SK-N-SH treated with all-trans-retinoic acid at 6 μM for 48 hours (cell line): Measurements from ENCODE around the gene HIRA.

Experiments used
- ARNTL ChIP-seq: fragments of 450-650 bp; formaldehyde crosslinking; IDR thresholded peaks from 2 replicates; pipeline ENCODE4 v1.5.0; 2020; ENCODE audit warnings: low read depth, mild to moderate bottlenecking, moderate library complexity, borderline replicate concordance
- CREB5 ChIP-seq: fragments of 250-450 bp; sonication (Bioruptor Pico); IDR thresholded peaks from 2 replicates; pipeline ENCODE4 v1.5.1; 2020; ENCODE audit warnings: low read depth, mild to moderate bottlenecking, moderate library complexity
- ISL1 ChIP-seq: fragments of 250-450 bp; sonication (Bioruptor Pico); IDR thresholded peaks from 2 replicates; pipeline ENCODE4 v2.1.2; 2022; ENCODE audit warnings: mild to moderate bottlenecking, moderate library complexity
- OSR1 ChIP-seq: fragments of 250-450 bp; sonication (Bioruptor Pico); IDR thresholded peaks from 2 replicates; pipeline ENCODE4 v1.8.0; 2022; ENCODE audit warnings: moderate library complexity, mild to moderate bottlenecking, inconsistent platforms
- PATZ1 ChIP-seq: fragments of 250-450 bp; sonication (Bioruptor Pico); IDR thresholded peaks from 2 replicates; pipeline ENCODE4 v1.8.0; 2020; ENCODE audit warnings: mild to moderate bottlenecking, moderate library complexity, borderline replicate concordance
- TCF4 ChIP-seq: fragments of 250-450 bp; sonication (Bioruptor Pico); IDR thresholded peaks from 2 replicates; pipeline ENCODE4 v1.8.0; 2021; ENCODE audit warnings: mild to moderate bottlenecking, moderate library complexity, borderline replicate concordance
- TSHZ2 ChIP-seq: fragments of 250-450 bp; sonication (Bioruptor Pico); IDR thresholded peaks from 2 replicates; pipeline ENCODE4 v1.5.0; 2020; ENCODE audit warnings: mild to moderate bottlenecking, moderate library complexity

GRCh38 chr22:19410941-19411689 lies 20.4 kb downstream of the HIRA start:
- no peak for TF ChIP-seq ARNTL (CRISPR knock-in tag)
- no peak for TF ChIP-seq TCF4 (CRISPR knock-in tag)
- TF ChIP-seq OSR1 (CRISPR knock-in tag) = no peak
- TF ChIP-seq CREB5 (CRISPR knock-in tag) = no peak
- TF ChIP-seq PATZ1 (CRISPR knock-in tag) = no peak
- TF ChIP-seq TSHZ2 (CRISPR knock-in tag) = no peak
- TF ChIP-seq ISL1 (CRISPR knock-in tag) = no peak
